HG02759 (cell line): ENCODE measurements around the gene AADAT.
A peak's percentile ranks its signal among the peaks of the same experiment; 100 is the strongest.

ENCODE experiments used
- ATAC-seq: cut with Tn5 transposase; IDR thresholded peaks from one replicate; pipeline ENCODE4 v1.9.1; 2021; ENCODE audit warnings: mild to moderate bottlenecking, moderate library complexity; ENCODE audit not compliant: unreplicated experiment

The AADAT gene

GRCh38 chr4:170035231-170035630, 54.5 kb downstream of the AADAT start:
- ATAC-seq = no peak

GRCh38 chr4:170033999-170034398, 55.8 kb downstream of the AADAT start:
- ATAC-seq = no peak

- ATAC-seq = no peak
These were observed 59.6 kb downstream of the AADAT start for GRCh38 chr4:170030121-170030520.

- peak; percentile 67 for ATAC-seq
These were observed 62.5 kb downstream of the AADAT start for GRCh38 chr4:170027181-170027829.

- ATAC-seq = peak; percentile 84
These were observed 63.3 kb downstream of the AADAT start, which contains the start of gene MFAP3L for GRCh38 chr4:170026253-170027021. TSS of gene MFAP3L (minus strand) at chr4:170026395. CDS start at chr4:170005877, 20,518 bp downstream.

GRCh38 chr4:170025523-170026252, 64.1 kb downstream of the AADAT start:
- no peak for ATAC-seq

- ATAC-seq = no peak
These were observed 67.5 kb downstream of the AADAT start for GRCh38 chr4:170022211-170022610.

GRCh38 chr4:170017252-170017651, 72.5 kb downstream of the AADAT start:
- ATAC-seq = no peak

GRCh38 chr4:170015285-170015684, 74.5 kb downstream of the AADAT start:
- no peak for ATAC-seq

GRCh38 chr4:170014359-170015011, 75.3 kb downstream of the AADAT start:
- no peak for ATAC-seq

- no peak for ATAC-seq
These were observed 77.2 kb downstream of the AADAT start for GRCh38 chr4:170012629-170012958.

- no peak for ATAC-seq
These were observed 77.7 kb downstream of the AADAT start for GRCh38 chr4:170011921-170012628.
